ENCODE data around the gene LCP2.

LCP2 gene

DNA sequence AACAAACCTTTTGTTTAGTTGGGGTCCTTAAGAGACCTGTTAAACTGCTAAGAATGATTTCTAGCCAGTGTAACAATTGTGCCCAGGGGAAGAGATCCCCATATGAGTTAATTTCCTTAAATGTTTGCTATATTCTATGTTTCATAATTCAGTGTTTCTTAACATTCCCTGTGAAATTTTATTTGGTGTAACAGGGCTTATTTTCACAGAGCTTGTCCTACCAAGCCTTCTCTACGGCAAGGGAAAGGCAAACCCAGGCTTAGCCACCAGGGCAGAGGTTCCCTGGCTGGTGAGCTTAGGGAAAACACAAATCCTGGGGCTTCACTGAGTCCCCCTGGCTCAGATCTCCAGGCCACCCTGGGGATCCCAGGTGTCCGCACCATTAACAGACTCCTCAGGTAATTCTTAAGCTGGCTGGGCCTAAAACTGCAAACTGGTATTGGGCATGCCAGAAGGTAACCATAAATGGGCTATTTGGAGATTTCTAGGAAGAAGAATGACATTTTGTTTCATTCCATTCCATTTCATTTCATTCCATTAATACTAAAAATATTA, 17.0 kb upstream of the LCP2 start:
- DNase-seq, result no peak

DNA sequence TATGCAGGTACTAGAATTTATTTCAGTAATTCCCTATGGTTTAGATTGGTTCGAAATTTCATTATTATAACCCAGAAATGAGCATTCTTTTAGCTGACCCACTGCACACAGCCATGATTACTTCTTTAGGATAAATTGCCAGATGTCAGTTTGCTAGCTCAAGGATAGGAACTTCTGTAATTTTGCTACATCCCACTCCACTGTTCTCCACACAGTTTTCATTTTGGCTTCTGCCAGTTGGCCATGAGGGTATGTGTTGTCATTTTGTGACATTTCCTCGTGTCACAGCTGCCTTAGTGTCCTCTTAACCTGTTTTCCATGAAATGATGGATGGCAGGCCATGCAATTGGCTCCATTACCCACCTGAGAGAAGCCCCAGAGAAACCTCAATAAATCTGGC, 16.2 kb upstream of the LCP2 start:
- no peak for DNase-seq

DNA sequence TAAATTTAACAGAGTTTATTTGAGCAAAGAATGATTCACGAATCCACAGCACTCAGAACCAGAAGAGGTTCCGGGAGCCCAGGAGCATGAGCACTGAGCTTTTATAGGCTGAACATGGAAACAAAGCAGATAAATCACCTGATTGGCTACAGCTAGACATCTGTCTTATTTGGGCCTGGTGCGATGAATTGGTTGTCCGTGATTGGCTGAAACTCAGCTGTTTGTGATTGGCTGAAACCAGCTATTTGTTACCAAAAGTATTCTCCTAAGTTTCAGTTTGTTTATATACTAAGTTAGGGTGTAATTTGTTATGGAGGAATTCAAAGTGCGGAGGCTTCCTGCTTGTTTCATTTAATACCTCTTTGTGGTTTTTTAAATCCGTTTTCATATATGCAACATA, 15.8 kb upstream of the LCP2 start:
- no peak for DNase-seq

DNA sequence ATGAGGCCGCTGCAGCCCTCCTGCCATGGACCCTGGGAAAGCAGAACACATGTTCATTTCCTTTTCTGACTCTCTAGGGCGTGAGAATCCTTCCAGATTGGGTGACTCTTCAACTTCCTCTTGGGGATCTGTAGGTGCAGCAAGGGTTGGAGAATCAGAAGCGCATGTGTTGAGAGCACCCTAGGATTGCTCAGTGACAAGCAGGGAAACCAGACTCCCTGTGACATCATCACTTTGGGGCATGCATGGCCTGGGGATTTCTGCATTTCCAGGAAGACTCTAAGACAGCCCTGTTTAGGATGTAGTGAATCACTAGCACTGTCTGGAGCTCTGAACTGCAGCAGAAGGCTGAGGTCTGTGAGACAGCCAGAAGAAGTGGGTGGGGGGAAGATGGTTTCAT, 15.1 kb upstream of the LCP2 start:
- DNase-seq, result no peak

DNA sequence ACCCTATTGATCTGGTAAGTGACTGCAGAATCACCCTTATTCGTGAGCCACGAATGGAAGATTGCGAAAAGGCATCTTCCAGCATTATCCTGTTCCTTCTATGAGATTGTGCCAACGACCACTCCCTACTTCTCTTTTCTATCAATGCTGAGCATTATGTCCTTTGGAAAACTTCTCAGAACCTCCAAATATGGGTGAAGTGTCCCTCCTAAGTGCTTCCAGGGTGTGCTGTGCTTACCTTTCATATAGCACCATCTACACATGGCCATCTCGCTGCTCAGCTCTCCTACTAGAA, 14.7 kb upstream of the LCP2 start:
- DNase-seq, result no peak

DNA sequence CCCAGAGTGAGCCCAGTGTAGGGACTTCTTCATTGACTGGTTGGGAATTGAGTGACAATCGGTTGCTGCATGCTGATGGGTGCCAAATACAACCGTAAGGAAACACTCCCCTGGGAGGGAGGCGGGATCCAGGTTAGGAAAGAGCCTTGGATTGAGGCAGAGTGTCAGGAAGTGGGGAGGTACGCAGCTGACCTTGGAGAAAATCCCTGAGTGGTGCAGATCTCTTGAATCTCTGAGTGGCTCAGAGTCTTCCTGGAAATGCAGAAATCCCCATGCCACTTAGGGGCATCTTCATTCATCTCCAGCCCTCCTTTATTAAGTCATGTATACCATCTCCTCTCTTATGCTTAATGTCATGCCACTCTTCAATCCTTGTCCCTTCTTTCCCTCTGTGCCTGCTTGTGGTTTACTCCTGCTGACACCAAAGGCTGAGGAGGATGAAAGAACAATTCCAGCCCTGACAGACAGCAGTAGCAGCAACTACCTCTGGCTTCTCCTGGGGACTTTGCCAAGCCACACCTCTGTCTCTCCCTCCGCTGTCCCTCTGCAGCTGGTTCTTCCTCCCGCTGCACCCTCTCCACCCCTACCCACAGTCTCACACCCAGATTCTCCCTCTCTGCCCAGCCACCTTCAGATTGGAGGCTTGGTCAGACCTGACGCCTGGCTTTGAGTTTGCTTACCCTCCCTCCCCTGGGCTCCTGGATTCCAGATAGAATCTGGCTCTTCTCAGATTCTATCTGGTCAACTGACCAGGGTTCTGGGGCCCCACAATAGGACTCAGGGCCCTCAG, 14.1 kb upstream of the LCP2 start:
- DNase-seq, result no peak

DNA sequence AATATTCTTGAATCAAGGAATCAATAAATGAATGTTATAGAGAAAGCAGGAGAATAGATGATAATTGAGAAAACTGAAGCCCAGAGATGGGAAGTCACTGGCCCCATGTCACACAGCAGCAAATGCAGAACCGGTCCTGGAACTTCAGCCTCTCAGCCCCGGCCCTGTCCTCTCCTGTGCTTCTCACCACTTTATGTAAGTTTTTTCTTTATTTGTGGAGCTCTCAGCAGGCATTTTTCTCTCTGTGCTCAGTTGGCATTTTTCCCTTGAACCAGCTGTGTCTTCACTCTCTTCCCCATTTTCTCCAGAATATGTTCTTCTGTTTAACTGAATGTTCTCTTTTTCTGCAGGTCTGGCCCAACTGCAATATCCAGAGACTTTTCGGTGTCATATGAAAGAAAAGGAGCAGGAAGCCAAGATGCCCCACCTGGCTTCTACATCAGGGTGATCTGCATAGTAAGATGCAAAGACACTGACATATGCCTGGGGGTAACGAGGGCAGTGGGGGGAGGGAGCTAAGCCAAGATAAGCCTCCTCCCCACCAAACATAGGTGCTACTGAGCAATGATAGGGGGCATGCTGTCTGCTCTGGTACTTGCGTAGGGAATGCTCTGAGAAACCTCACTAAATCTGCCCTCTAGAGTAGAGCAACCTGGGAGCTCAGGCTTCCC, 12.8 kb upstream of the LCP2 start:
- no peak for DNase-seq

DNA sequence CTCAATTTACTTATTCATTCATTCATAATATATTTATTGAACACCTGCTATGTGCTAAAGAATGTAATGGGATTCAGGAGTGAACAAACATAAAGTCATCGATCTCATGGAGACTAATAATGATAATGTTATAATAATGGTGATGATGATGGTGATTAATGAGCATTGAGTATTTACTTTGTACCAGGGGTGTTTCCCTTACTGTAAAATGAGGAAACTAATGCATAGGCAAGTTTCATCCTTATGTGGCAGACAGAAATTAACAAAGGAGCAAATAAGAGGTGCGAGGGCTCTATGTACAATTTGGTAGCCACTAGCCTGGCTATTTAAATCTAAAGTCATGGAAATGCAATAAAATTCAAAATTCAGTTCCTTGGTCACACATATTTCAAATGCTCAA, 11.1 kb upstream of the LCP2 start:
- no peak for DNase-seq

DNA sequence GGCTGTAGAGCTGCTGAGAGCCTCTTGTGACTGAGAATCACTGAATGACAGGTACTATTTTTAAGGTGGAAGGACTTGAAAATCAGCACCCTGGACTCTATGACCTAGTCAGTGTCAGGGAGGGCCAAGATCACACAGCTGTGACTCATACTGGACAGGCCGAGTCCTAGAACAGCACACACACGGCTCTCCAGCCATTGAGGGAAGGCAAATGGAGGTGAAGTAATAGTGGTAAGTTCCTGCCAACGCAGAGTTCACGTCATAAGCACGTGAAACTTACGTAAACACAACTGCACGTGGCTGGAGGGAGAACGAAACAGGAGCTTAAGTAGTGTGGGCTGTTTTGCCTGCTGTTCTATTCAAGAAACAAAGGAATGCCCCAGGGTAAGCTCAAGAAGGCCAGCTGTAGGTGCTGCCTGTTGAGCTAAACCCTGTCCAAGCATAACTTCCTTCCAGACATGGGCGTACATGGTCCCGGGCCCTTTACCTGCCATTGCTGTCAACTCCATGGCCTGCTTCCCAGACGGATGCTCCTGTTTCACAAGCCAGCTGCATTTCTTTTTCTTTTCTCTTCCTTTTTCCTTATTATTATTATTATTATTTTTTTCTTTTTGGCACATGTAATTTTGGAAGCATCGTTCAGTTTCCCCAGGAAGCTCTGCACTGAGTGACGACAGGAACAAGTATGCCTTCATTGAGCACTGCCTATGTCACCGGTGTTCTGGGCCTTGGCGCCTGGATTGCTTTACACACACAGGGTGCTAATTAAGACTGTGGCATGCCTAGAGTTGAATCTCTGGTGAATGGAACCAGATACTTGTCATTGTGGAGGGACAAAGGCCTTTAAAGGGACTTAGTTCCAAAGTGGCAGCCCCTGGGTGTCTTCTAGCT, 10.2 kb upstream of the LCP2 start:
- no peak for DNase-seq

DNA sequence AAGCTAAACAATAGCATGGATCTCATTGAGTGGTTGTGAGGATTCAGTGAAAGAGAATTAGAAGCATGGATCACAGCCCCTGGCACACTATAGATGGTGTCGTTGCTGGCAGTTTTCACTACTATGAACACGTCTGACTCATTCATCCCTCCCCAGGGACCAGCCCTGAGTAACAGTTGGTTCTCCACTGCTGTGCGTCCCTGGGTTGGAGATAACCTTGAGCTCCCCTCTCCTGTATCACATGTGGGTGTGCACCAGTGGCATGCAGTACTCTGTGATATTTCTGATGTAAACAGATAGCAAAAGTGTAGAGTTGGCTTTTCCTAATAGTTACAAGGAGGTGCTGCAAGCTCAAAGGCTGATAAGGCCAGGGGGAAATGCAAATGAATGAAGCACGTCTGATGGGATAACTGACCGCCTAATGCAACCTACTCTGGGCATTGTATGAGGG, 8.8 kb upstream of the LCP2 start:
- DNase-seq, result no peak

DNA sequence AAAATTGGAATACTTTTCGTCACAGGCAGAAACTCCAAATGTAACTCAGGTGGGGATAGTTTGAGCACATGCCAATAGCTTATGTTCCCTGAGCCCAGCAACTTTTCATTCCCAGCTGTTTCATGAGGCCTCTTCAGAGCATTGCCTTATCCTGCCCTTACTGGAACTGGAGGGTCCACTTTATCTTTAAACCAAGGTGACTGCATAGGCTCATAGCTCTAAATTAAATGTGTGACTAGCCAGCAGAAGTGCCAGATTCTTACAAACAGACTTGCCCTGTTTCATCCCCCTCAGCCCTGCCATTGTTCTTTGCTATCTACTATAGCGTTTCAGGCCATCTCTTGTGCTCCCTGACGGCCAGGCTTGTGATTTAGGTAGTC, 8.1 kb upstream of the LCP2 start:
- DNase-seq, result no peak

DNA sequence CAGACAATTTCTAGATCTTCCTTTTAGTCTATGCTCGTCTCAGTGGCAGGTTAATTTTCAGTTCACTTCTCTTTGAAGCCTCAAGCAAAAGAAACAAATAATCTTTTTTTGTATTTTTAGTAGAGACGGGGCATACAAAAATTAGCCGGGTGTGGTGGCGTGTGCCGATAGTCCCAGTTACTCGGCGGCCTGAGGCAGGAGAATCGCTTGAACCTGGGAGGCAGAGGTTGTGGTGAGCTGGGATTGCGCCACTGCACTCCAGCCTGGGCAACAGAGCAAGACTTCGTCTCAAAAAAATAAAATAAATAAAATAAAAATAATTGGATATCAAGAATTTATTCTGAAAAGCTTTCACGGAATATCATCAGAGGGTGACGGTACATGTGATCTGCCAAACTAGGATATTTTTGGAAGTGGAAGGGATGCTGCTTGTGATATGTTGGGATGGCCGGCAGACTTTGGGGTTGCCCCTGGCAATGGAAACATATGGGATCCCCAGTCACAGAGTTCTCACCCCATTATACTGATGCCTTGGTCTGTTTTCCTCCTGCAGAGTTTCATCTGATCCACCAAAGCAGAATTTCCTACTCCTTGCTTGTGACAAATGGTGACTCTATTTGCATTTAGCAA, 7.6 kb upstream of the LCP2 start:
- no peak for DNase-seq

DNA sequence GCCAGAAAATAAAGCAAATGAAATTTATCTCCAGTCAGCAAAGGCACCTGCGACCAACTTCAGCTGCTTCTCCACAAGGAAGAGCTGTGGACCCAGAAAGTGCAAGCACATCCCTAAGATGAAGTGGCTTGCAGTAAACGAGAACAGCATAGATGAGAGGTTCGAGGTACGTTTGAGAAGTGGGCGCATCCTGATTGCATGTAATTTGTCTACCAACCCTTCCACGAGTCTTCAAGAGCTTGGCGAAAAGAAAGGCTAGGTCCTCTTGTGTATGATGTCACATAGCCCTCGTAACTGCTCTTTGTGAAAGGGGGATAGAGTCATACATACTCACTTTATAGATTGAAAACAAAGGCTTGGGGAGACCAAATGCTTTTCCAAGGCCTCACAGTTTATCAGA, 6.0 kb upstream of the LCP2 start:
- no peak for DNase-seq

DNA sequence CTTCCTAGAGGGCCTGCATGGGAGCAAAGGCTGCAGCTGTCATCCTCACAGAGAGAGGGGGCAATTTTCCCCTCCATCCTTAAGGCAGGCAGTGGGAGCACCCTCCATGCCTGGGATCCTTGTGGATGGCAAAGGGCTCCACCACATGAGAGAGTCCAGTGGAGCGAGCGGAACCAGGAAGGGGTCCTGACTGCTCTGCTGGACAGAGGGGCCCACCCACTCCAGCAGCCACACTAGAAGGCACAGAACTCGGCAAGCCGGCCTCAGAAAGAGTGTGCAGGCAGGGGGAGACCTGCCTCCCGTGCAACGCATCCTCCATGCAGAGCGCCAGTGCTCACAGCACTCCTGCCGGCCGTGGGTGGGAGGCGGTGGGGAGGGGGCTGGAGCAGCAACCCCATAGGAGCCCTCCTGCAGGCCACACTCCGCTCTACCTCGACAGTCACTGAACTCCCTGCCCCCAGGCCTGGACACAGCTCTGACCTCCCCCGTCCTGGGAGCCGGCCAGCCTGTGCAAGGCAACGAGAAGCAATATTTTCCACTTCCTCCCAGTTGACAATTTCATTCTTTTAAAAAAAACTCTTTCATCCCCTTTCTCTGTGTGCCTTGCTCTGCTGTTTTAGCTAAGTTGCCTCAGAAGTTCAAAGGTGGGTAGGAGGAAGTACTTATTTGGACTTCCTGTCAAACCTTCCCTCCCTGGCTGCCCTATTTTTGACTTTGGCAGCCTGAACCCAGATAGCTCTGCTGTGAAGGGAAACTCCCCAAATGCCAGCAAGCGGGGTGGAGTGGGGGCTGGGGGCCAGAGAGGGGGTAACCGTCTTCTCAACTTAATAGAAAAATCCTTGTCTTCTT, 5.3 kb upstream of the LCP2 start:
- DNase-seq, result no peak

DNA sequence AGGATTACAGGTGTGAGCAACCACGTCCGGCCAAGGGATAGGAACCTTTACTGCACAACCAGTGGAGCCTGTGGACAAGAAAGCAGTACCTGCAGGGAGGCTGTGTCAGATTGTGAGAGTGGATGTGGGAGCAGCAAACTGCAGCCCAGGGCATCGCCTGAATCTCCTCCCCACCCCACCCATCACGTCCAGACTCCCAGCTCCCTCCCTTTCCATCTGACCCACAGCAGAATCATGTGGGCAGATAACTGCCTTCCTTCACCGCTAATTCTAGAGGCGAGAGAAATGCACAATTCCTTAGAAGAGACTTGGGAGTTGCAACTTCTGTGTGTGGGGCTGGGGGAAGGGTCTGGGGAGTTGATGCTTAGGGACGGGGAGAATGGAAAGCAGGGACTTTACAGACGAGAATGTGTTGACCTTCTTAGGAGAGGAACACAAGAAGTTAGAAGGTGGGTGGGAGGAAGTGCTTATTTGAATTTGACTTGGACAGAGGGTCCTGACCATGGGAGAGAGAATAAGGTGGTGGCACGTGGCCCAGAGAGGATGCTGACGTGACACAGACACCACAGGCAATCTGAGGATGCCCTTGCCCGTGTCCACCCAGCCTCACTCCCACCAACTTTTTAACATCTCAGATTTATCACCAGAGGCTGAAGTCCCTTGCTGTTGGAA, 4.5 kb upstream of the LCP2 start:
- DNase-seq, result no peak

DNA sequence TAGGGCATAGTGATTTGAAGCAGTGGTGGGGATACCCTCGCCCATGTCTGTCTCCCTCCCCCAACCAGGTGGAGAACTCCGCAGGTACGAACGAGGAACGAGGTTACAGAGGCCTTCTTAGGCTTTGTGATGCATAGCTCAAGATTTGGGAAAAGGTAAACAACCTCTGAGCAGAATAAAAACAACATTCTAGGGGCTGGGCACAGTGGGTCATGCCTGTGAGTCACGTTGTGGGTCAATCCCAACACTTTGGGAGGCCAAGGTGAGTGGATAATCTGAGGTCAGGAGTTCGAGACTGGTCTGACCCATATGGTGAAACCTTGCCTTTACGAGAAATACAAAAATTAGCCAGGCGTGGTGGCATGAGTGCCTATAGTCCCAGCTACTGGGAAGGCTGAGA, 3.6 kb upstream of the LCP2 start:
- no peak for DNase-seq

DNA sequence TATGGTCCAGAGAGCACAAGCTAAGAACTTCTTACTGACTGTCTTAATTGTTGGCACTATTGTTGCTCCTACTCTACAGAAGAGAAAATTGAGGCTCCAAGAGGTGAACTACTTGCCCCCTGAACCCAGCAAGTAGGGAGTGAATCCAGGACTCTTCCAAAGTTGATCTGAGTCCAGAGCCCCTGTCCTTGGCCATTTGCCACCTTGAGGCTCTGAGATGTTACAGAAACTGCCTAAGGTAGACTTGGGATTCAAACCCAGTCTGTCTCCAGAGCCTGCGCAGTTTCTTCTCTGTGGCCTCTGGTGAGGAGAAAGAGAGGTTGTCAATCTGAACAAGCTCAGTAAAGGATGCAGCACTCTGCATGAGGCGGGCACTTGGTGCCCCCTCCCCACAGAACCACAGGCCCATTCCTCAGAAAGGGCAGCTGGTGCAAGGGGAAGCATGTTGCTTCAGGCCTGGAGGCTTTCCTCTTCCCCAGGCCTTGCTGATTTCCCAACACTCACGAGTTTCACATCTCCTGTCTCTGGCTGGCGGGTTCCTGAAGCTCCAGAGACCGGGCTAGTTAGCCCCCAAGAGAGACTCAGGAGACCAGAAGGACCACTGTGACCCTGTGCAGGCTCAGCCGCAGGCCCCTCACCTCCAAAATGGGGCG, 2.9 kb upstream of the LCP2 start:
- DNase-seq, result no peak

DNA sequence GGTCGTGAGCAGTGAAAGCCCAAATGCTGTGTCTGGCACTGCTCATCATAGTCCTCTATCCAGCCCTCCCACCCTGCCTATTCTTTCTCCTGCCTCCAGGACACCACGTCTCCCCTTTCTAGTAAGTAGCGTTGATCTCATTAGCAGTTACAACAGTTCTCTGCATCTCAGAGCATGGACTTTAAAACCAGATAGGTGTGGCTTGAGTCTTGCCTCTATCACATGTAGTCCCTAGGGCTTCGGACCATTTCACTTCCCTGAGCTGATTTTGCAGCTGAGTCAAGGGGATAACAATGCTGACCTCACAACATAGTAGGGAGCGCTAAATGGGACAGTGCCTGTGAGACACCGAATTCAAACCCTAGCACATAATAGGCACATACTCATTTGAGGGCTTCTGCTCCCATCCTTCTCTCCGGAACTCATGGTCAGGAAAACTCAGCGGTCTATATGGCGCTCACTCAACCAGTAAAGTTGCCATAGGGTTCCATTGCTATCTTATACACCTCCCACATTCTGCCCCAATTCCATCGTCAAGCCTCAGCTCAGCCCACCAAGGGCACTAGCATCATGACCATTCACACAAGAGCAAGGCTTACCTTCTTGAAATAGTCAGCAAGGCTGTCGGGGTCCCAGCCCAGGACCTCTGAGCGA, 515 bp downstream of the LCP2 start:
- DNase-seq, result no peak

DNA sequence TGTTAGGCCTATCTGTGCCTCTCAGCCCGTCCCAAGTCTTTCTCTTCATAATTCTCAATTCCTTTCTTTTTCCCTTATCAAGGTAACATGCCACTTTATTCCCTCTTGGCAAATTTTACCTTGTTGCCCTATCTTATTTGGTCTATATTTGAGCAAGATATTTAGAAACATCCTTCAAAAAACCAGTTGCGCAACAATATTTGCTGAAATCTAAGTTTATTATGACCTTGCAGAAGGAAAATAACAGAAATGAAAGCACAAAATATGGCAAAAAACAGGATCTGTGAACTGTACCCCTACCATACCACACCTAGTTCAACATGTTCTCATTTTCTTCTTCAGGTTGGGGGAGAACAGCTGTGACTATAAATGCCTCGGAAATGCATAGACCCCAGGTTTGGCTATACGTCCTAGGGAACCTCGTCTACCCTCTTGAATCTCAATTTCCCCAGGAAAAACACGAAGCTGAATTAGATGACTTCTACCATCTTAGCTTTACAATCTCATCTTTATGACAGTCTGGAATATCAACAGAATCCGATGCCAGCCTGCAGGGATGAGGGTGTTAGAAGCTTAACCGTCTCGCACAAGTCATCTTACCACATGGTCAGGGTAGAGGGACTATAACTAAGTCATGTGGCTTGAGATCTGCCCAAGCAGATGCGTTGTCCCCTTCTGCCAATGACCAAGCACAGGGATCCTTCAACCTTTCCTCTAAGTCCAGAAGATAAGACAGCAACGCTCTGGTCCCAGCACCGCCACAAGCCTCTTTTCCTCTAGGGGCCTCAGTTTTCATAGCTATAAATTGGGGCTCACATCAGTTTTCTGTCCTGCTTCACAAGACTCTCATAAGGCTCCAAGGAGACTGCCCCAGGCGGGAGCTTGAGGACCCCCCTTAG, 1.3 kb downstream of the LCP2 start:
- DNase-seq, result no peak
